AG10803 (cell line): ENCODE results near the gene MSRB2.

Source experiments
- DNase-seq: peaks from one replicate; pipeline ENCODE4 v3.0.0; 2010; ENCODE audit warnings: low read depth
- H3K4me3 ChIP-seq: 2 replicates; pipeline ENCODE4 v1.5.1; 2011; ENCODE audit warnings: mild to moderate bottlenecking, low read length, control low read depth
- TF ChIP-seq, protein P1 (sequence below): conservative IDR thresholded peaks from 2 replicates; pipeline ENCODE4 v1.5.1; 2011; ENCODE audit warnings: mild to moderate bottlenecking, low read length, control low read depth, inconsistent platforms

Gene MSRB2

GRCh38 chr10:23116486-23117205 lies 21.3 kb downstream of the MSRB2 start:
- TF ChIP-seq, protein P1, sequence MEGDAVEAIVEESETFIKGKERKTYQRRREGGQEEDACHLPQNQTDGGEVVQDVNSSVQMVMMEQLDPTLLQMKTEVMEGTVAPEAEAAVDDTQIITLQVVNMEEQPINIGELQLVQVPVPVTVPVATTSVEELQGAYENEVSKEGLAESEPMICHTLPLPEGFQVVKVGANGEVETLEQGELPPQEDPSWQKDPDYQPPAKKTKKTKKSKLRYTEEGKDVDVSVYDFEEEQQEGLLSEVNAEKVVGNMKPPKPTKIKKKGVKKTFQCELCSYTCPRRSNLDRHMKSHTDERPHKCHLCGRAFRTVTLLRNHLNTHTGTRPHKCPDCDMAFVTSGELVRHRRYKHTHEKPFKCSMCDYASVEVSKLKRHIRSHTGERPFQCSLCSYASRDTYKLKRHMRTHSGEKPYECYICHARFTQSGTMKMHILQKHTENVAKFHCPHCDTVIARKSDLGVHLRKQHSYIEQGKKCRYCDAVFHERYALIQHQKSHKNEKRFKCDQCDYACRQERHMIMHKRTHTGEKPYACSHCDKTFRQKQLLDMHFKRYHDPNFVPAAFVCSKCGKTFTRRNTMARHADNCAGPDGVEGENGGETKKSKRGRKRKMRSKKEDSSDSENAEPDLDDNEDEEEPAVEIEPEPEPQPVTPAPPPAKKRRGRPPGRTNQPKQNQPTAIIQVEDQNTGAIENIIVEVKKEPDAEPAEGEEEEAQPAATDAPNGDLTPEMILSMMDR: no peak
- no peak overlapping the region for H3K4me3 ChIP-seq
- DNase-seq: no peak

GRCh38 chr10:23120001-23120934 lies 24.9 kb downstream of the MSRB2 start:
- no peak for DNase-seq
- no peak overlapping the region for H3K4me3 ChIP-seq
- TF ChIP-seq, protein P1: no peak

GRCh38 chr10:23121135-23121534 lies 25.8 kb downstream of the MSRB2 start:
- DNase-seq: no peak
- TF ChIP-seq, protein P1: no peak
- no peak overlapping the region for H3K4me3 ChIP-seq

GRCh38 chr10:23136462-23136861 lies 41.1 kb downstream of the MSRB2 start:
- no peak overlapping the region for H3K4me3 ChIP-seq
- TF ChIP-seq, protein P1: no peak
- no peak for DNase-seq

DNA sequence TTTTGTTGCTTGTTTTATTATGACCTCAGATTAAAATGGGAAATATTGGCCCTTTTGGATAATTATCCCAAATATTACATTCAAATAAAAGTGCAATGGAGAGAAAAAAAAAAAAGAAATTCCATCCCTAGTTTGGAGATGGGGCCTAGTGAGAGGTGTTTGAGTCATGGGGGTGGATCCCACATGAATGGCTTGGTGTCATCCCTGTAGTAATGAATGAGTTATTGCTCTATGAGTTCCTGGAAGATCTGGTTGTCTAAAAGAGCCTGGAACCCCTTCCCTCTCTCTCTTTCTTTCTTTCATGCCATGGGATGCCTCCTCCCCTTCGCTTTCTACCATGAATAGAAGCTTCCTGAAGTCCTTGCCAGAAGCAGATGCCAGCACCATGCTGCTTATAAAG lies 44.3 kb downstream of the MSRB2 start:
- no peak for DNase-seq
- TF ChIP-seq, protein P1: no peak

GRCh38 chr10:23141995-23142394 lies 46.6 kb downstream of the MSRB2 start:
- no peak overlapping the region for H3K4me3 ChIP-seq
- TF ChIP-seq, protein P1: no peak
- DNase-seq: no peak

More for the DNA sequence above, 44.3 kb downstream of the MSRB2 start:
- no peak overlapping the region for H3K4me3 ChIP-seq
